Heart right ventricle (tissue), 16 donors: Measurements from ENCODE around the gene XRCC5. TPM values are rescaled to one million over a fixed set of nuclear protein-coding genes. Genes with fewer than 3 reads are reported as not detected.

ENCODE experiments used
- ATAC-seq, 8 donors: fragments of 200-7000 bp; cut with Tn5 transposase; one replicate each; pipeline ENCODE4 v1.9.1; 2020; ENCODE audit warnings: mild to moderate bottlenecking in 8 of 8, moderate library complexity in 8 of 8, moderate number of reproducible peaks in 1 of 8
- DNase-seq, 2 donors: peaks; one replicate each; pipeline ENCODE4 v3.0.0-alpha.2; 2020
- H3K27ac ChIP-seq, 10 donors: fragments of 200-600 bp; sonication (generic) in 2 of 10; one replicate each; pipeline versions ENCODE4 v1.5.0 to v1.8.0; 2020 to 2022; ENCODE audit warnings: mild to moderate bottlenecking in 3 of 10
- H3K27me3 ChIP-seq, 7 donors: fragments of 200-600 bp; one replicate each; pipeline ENCODE4 v1.8.0; 2021 to 2022; ENCODE audit warnings: mild to moderate bottlenecking in 2 of 7
- H3K36me3 ChIP-seq, 9 donors: fragments of 200-600 bp; sonication (generic) in 1 of 9; one replicate each; pipeline versions ENCODE4 v1.5.0 to v1.8.0; 2020 to 2022; ENCODE audit warnings: mild to moderate bottlenecking in 2 of 9
- H3K4me1 ChIP-seq, 9 donors: fragments of 200-600 bp; sonication (generic) in 1 of 9; one replicate each; pipeline versions ENCODE4 v1.5.0 to v1.8.0; 2020 to 2022; ENCODE audit warnings: mild to moderate bottlenecking in 4 of 9
- H3K4me3 ChIP-seq, 10 donors: fragments of 200-600 bp; sonication (generic) in 2 of 10; one replicate each; pipeline versions ENCODE4 v1.5.0 to v1.8.0; 2020 to 2022; ENCODE audit warnings: mild to moderate bottlenecking in 7 of 10, moderate library complexity in 2 of 10
- H3K9me3 ChIP-seq, 11 donors: fragments of 200-600 bp in 10 of 11; sonication (generic) in 2 of 11; one replicate each; pipeline versions ENCODE4 v1.5.0 to v1.8.0; 2013 to 2022; ENCODE audit warnings: mild to moderate bottlenecking in 2 of 11, control low read depth in 1 of 11, moderate library complexity in 1 of 11
- WGBS, 2 donors: extraction: QIAGEN DNeasy Blood & Tissue Kit; methylation state at CpG; one replicate each; pipeline ENCODE4 v1.1.7; 2013; ENCODE audit warnings: inconsistent platforms in 1 of 2; 5-methylcytosine and 5-hydroxymethylcytosine counted together
- intact Hi-C, 10 donors: fragments of 100-400 bp; cut with DNase I; formaldehyde crosslinking; loops; one replicate each; pipeline versions ENCODE4 v1.11.1 to v1.14.2; 2022
- polyA plus RNA-seq, 2 donors: library from polyadenylated mRNA; stranded (reverse); fragments of 200-250 nt; gene quantifications; one replicate each; pipeline ENCODE4 v1.2.3, GENCODE V29; 2013
- total RNA-seq, 10 donors: library from RNA; stranded (reverse); fragmentation: NEBNext Ultra II Directional in 3 of 10; extraction: Animal tissue kit (Norgen Biotek cat#: 25700) in 3 of 10; gene quantifications; one replicate each; pipeline versions ENCODE4 v1.2.1 to v1.2.4, GENCODE V29; 2021 to 2023
- TF ChIP-seq, protein P1 (sequence below), 9 donors: fragments of 200-600 bp; sonication (generic) in 2 of 9; IDR thresholded peaks; one replicate each; pipeline versions ENCODE4 v1.5.0 to v1.8.0; 2021 to 2022; ENCODE audit warnings: antibody characterized with exemption in 9 of 9, mild to moderate bottlenecking in 5 of 9, moderate library complexity in 1 of 9
- donor health status: Arrhythmogenic right ventricular cardiomyopathy.
- donor health status: ischemic (EF 13 %, LVEDD 7.1; RV severe dilation, severe dysfunction).
- donor health status: healthy with polysubstance abuse.
- donor health status: DM: no; HTN: yes; CAD: no.
- donor health status: DM: no; HTN: no; CAD: no.
- donor health status: ischemic (EF 25% LVEDD 6.9; RV normal size, moderate dysfunction).
- donor health status: ischemic (EF 25% LVEDD 5.7; RV mildly dilated, moderate dysfunction).
- donor health status: healthy.
- donor health status: DM: yes; HTN: yes; CAD: no.
- donor health status: Ischemic cardiomyopathy.
- donor health status: ischemic (EF 35%, LVEDD 5.7; RV mildly dilated, moderate dysfunction).
- donor health status: nonischemic (EF 11% LVEDD 7.7; RV severe dilation, severe dysfunction).
- donor health status: DM: yes; HTN: yes; CAD: no.
- donor health status: PGD.
- donor health status: ischemic (EF 29% LVEDD 5.4; RV normal size, mild dysfunction).
- donor health status: nonischemic (EF 23%, LVEDD 6.1; RV moderate dilation, normal function).

XRCC5 gene
- total and polyA plus RNA-seq, 12 donors: 35.6 to 163 (median 134) TPM

DNA sequence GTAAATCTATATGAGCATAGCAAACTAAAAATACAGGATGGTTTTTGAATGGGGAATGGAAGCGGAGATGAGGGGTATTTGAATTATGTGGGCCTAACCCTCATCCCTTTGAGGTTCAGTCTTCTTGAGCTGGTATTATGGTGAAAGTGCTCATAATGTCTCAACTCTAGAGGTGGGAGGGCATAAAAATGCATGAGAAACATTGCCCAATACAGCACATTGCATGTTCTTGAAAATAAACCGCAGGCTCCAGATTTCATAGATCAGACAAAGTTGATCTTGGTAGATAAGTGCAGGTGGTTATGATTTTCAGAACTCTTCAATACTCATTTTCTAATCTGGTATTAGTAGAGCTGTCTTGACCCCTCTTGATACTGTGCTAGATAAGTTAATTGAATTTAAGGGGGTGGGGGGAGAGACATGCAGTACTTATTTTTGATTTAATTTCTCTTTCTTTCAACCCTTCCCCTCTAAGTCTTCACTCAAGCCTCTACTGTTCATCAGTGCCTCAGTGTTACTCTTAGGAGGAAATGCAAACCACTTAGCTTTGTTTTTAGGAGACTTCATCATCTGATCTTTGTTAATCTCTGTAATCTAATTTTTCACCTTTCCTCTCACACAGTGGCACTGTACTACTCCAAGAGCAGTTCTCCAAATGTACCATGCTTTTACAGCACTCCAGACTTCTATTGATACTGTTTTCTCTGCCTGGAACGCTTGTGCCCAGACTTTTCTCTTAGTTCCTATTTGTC, 22.2 kb downstream of the XRCC5 start:
- no peak for DNase-seq
- TF ChIP-seq, protein P1, sequence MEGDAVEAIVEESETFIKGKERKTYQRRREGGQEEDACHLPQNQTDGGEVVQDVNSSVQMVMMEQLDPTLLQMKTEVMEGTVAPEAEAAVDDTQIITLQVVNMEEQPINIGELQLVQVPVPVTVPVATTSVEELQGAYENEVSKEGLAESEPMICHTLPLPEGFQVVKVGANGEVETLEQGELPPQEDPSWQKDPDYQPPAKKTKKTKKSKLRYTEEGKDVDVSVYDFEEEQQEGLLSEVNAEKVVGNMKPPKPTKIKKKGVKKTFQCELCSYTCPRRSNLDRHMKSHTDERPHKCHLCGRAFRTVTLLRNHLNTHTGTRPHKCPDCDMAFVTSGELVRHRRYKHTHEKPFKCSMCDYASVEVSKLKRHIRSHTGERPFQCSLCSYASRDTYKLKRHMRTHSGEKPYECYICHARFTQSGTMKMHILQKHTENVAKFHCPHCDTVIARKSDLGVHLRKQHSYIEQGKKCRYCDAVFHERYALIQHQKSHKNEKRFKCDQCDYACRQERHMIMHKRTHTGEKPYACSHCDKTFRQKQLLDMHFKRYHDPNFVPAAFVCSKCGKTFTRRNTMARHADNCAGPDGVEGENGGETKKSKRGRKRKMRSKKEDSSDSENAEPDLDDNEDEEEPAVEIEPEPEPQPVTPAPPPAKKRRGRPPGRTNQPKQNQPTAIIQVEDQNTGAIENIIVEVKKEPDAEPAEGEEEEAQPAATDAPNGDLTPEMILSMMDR (IDR thresholded peaks at IDR 0.05): no peak
- H3K36me3 ChIP-seq: peaks cover 0 to 100% (median 81%) of the 10 kb centered on the region in 9 donors
- intact Hi-C loops: no loop called here
- H3K27ac ChIP-seq: no peak overlapping the region
- no peak overlapping the region for H3K4me3 ChIP-seq
- no peak for ATAC-seq
- 94 to 98% methylated on average over 3 of the region's 3 CpGs for WGBS, 2 donors
- H3K9me3 ChIP-seq: no peaks in the 10 kb centered on the region
- no peaks in the 10 kb centered on the region for H3K27me3 ChIP-seq
- H3K4me1 ChIP-seq: peaks cover 0 to 13% (median 0%) of the 10 kb centered on the region in 9 donors

- Histone ChIP-seq H3K36me3 (peaks cover 0 to 100% (median 76%) of the 10 kb centered on the region in 9 donors), H3K27ac (no peak overlapping the region), H3K4me3 (no peak overlapping the region), H3K27me3 (no peaks in the 10 kb centered on the region), H3K9me3 (no peaks in the 10 kb centered on the region), H3K4me1 (peaks cover 0 to 13% (median 0%) of the 10 kb centered on the region in 9 donors)
- no peak for DNase-seq
- ATAC-seq: no peak
- intact Hi-C loops: no loop called here
- TF ChIP-seq, protein P1 (IDR thresholded peaks at IDR 0.05): no peak
Observed at GRCh38 chr2:216132585-216132984, 23.4 kb downstream of the XRCC5 start.

DNA sequence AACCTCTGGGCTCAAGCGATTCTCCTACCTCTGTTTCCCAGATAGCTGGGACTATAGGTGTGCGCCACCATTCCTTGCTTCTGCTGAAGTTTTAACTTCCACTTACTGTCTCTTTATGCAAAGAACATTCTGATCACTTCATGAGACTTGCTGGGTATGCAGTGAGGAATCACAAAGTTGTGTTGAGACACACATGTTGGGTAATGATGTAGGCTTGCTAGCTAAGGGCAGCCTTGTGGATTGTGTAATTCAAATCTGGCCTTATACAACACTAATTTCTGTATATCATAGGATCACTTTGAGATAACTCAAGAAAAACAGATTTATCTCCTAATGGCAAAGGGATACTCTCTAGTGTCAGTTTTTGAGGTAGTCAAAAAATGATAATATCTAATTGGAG, 24.2 kb downstream of the XRCC5 start:
- H3K9me3 ChIP-seq: no peaks in the 10 kb centered on the region
- H3K4me3 ChIP-seq: no peak overlapping the region
- DNase-seq (no peak), ATAC-seq (no peak)
- no peak overlapping the region for H3K27ac ChIP-seq
- TF ChIP-seq, protein P1 (IDR thresholded peaks at IDR 0.05): no peak
- no peaks in the 10 kb centered on the region for H3K27me3 ChIP-seq
- intact Hi-C loops: no loop called here
- WGBS, 2 donors: 97% methylated on average over 2 of the region's 2 CpGs
- H3K4me1 ChIP-seq: peaks cover 0 to 11% (median 0%) of the 10 kb centered on the region in 9 donors
- H3K36me3 ChIP-seq: peaks cover 0 to 100% (median 76%) of the 10 kb centered on the region in 9 donors

DNA sequence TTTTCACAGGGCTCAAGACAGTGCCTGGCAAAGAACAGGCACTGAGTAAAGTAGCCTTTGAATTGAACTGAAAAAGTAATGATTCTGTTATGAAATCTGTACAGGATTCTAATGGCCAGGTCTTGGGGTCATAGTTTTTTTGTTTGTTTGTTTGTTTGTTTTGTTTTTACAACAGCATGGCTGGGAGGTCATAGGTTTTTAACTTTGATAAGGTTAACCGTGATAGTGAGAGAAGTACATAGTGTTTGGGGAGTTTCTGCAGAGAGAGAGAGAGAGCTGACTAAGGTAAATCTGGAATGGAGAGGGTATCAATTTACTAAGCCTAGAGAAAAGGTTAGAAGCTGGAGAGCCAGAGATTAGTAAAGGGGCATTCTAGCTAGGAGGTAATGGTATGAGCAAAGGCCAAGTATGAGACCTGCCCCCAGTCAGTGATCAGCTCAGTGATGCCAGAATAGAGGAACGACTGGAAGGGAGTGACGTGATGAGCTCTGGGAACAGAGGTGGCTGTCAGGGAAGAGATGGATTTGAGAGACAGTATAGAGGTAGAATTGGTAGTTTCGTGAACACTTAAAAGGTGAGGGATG, 25.9 kb downstream of the XRCC5 start:
- 87 to 93% methylated on average over 4 of the region's 4 CpGs for WGBS, 2 donors
- H3K9me3 ChIP-seq: no peaks in the 10 kb centered on the region
- no peaks in the 10 kb centered on the region for H3K27me3 ChIP-seq
- intact Hi-C loops: no loop called here
- ATAC-seq (no peak), DNase-seq (no peak)
- peaks cover 0 to 100% (median 80%) of the 10 kb centered on the region in 9 donors for H3K36me3 ChIP-seq
- H3K4me1 ChIP-seq: peaks cover 0 to 4% (median 0%) of the 10 kb centered on the region in 9 donors
- TF ChIP-seq, protein P1 (IDR thresholded peaks at IDR 0.05): no peak
- no peak overlapping the region for H3K27ac ChIP-seq
- no peak overlapping the region for H3K4me3 ChIP-seq
